HCT116 (cell line): Measurements from ENCODE around the gene SLC27A2. TPM values are rescaled to one million over a fixed set of nuclear protein-coding genes. Genes with fewer than 3 reads are reported as not detected.

Experiments
- ATAC-seq: fragments of 200-7000 bp; cut with Tn5 transposase; 2 replicates; pipeline ENCODE4 v1.9.1; 2020; ENCODE audit warnings: mild to moderate bottlenecking, moderate library complexity
- BruUV-seq: library from RNA; stranded (reverse); fragments of 400-500 nt; replicated peaks from 2 replicates; lab custom pipeline; 2021; lab: Mats Ljungman, UMichigan
- CTCF ChIA-PET: fragments of 300-600 bp; sonication (Branson Sonifier 250); formaldehyde crosslinking; loops from one replicate; lab custom pipeline; 2021; ENCODE audit warnings: antibody characterized with exemption; lab: Charles Lee
- POLR2A ChIA-PET: fragments of 300-600, 350-600 bp; sonication (Branson Sonifier 250); formaldehyde crosslinking; loops from one replicate; lab custom pipeline; 2021; ENCODE audit warnings: antibody characterized with exemption; lab: Charles Lee
- RAD21 ChIA-PET, 2 experiments: fragments of 300-600 bp; sonication (Branson Sonifier 250); formaldehyde crosslinking; loops; one replicate each; lab custom pipeline; 2023; ENCODE audit warnings: low total read pairs in 2 of 2; ENCODE audit not compliant: uncharacterized antibody in 2 of 2, unreplicated experiment in 2 of 2, low non-redundant PET in 1 of 2; lab: Charles Lee
- DNase-seq: peaks from one replicate; pipeline ENCODE4 v3.0.0-alpha.2; 2010; ENCODE audit warnings: low read depth, low spot score
- H2AFZ ChIP-seq: fragments of 200-600 bp; shearing (Covaris generic), sonication (generic); 2 replicates; pipeline ENCODE4 v1.6.1; 2017; ENCODE audit warnings: low read depth, mixed run types, mixed read lengths, antibody characterized with exemption, low read length; ENCODE audit not compliant: poor library complexity, severe bottlenecking
- H3K27ac ChIP-seq: 2 replicates; pipeline ENCODE4 v1.5.1; 2012; ENCODE audit warnings: low read depth, low read length
- H3K27me3 ChIP-seq: fragments of 200-600 bp; sonication (generic); 2 replicates; pipeline ENCODE4 v1.6.1; 2016; ENCODE audit warnings: mixed run types, low read length, mixed read lengths; ENCODE audit not compliant: insufficient read depth
- H3K36me3 ChIP-seq, 2 experiments: fragments of 200-500 bp in 1 of 2; fragments of 200-600 bp in 1 of 2; sonication (Bioruptor generic) in 1 of 2; sonication (generic) in 1 of 2; 2 replicates each; pipeline versions ENCODE4 v1.5.1 to v1.6.1; 2014 to 2016; ENCODE audit warnings: low read length in 2 of 2, inconsistent platforms in 1 of 2, mixed read lengths in 1 of 2, mixed run types in 1 of 2; ENCODE audit not compliant: insufficient read depth in 2 of 2, control insufficient read depth in 1 of 2
- H3K4me1 ChIP-seq, 2 experiments: fragments of 200-600 bp in 1 of 2; sonication (generic) in 1 of 2; 2 replicates each; pipeline versions ENCODE4 v1.5.1 to v1.6.1; 2012 to 2017; ENCODE audit warnings: low read length in 2 of 2, inconsistent platforms in 1 of 2, mild to moderate bottlenecking in 1 of 2, mixed read lengths in 1 of 2, mixed run types in 1 of 2, moderate library complexity in 1 of 2; ENCODE audit not compliant: insufficient read depth in 2 of 2, control insufficient read depth in 1 of 2
- H3K4me2 ChIP-seq: fragments of 200-600 bp; sonication (generic); 2 replicates; pipeline ENCODE4 v1.6.1; 2017; ENCODE audit warnings: mixed run types, low read length, mixed read lengths
- H3K4me3 ChIP-seq, 2 experiments: fragments of 200-600 bp in 1 of 2; sonication (generic) in 1 of 2; replicated peaks in 1 of 2; 2 replicates each; pipeline ENCODE4 v1.5.1; 2011 to 2016; ENCODE audit warnings: low read length in 2 of 2, control low read depth in 1 of 2, low read depth in 1 of 2, mild to moderate bottlenecking in 1 of 2, mixed read lengths in 1 of 2, mixed run types in 1 of 2
- H3K79me2 ChIP-seq: fragments of 200-600 bp; sonication (generic); 2 replicates; pipeline ENCODE4 v1.6.1; 2017; ENCODE audit warnings: mild to moderate bottlenecking, mixed run types, low read length, moderate library complexity, mixed read lengths; ENCODE audit not compliant: insufficient read depth
- H3K9ac ChIP-seq: fragments of 200-600 bp; sonication (generic); 2 replicates; pipeline ENCODE4 v1.6.1; 2016; ENCODE audit warnings: low read length, mixed read lengths
- H3K9me2 ChIP-seq: fragments of 200-600 bp; sonication (generic), shearing (Covaris generic); 2 replicates; pipeline ENCODE4 v1.6.1; 2017; ENCODE audit warnings: mixed run types, mild to moderate bottlenecking, moderate library complexity; ENCODE audit not compliant: insufficient read depth
- H3K9me3 ChIP-seq, 2 experiments: fragments of 200-500 bp in 1 of 2; fragments of 200-600 bp in 1 of 2; sonication (Bioruptor generic) in 1 of 2; sonication (generic) in 1 of 2; 2 replicates each; pipeline ENCODE4 v1.6.1; 2014 to 2017; ENCODE audit warnings: low read length in 2 of 2, mixed read lengths in 2 of 2, inconsistent platforms in 1 of 2, low read depth in 1 of 2, mild to moderate bottlenecking in 1 of 2, mixed run types in 1 of 2, moderate library complexity in 1 of 2; ENCODE audit not compliant: control insufficient read depth in 1 of 2, insufficient read depth in 1 of 2
- H4K20me1 ChIP-seq: fragments of 200-600 bp; sonication (generic), shearing (Covaris generic); 2 replicates; pipeline ENCODE4 v1.6.1; 2017; ENCODE audit warnings: mixed run types, mild to moderate bottlenecking, moderate library complexity; ENCODE audit not compliant: insufficient read depth
- ATF3 ChIP-seq: IDR thresholded peaks from 2 replicates; pipeline ENCODE4 v1.6.1; 2012
- FOSL1 ChIP-seq: IDR thresholded peaks from 2 replicates; pipeline ENCODE4 v1.6.1; 2012; ENCODE audit warnings: low read depth
- MAX ChIP-seq: IDR thresholded peaks from 2 replicates; pipeline ENCODE4 v1.6.1; 2012
- REST ChIP-seq: IDR thresholded peaks from 2 replicates; pipeline ENCODE4 v1.6.1; 2012; ENCODE audit warnings: low read depth
- SIN3A ChIP-seq: IDR thresholded peaks from 2 replicates; pipeline ENCODE4 v1.6.1; 2012; ENCODE audit warnings: low read depth
- SRF ChIP-seq: IDR thresholded peaks from 2 replicates; pipeline ENCODE4 v1.6.1; 2012; ENCODE audit warnings: low read depth
- intact Hi-C: fragments of 100-400 bp; cut with micrococcal nuclease; formaldehyde crosslinking; loops from 2 replicates; pipeline ENCODE4 v1.10.0; 2022
- total RNA-seq: library from RNA; stranded (reverse); gene quantifications from one replicate; pipeline ENCODE4 v1.2.1, GENCODE V29; 2021; ENCODE audit not compliant: unreplicated experiment
- TF ChIP-seq, protein P1 (sequence below): IDR thresholded peaks from 2 replicates; pipeline ENCODE4 v1.6.1; 2011; ENCODE audit warnings: mild to moderate bottlenecking, low read length, moderate library complexity; ENCODE audit not compliant: insufficient replicate concordance; ENCODE audit errors: extremely low read depth

The SLC27A2 gene
- total RNA-seq, 1 experiment from 2014 or later: 14.0 TPM

DNA sequence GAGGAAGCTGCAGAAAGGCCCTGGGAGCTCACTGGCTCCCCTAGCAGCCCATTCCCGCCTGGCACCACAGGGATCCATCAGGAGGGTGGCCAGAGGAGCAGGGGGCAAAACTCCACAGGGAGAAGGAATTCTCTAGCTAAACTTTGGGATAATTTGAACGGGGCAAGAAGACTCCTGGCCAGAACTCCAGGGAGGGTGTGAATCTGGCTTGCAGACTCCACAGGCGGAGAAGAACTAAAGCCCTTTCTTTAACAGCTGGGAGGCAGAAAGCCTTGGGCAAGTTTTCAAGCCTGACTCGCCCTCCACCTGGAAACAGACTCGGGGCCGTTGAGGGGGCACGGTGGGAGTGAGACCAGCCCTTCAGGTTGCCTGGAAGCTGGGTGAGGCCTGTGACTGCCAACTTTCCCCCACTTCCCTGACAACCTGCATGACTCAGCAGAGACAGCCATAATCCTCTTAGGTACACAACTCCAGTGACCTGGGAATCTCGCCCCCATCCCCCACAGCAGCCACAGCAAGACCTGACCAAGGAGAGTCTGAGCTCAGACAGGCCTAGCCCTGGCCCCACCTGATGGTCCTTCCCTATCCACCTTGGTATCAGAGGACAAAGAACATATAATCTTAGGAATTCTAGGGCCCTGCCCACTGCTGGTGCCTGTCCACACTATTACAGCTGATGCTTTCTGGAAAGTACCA lies 28.6 kb downstream of the SLC27A2 start:
- Histone ChIP-seq H4K20me1 (no peaks in the 10 kb centered on the region), H3K36me3 (peaks cover 0 to 9% of the 10 kb centered on the region in 2 experiments; a peak in 2 of 4 replicates), H3K9me3 (no peaks in the 10 kb centered on the region), H3K27ac (peak overlapping the region; percentile 32; the same call in 1 of the 2 replicates), H2AFZ (no peak overlapping the region), H3K79me2 (no peaks in the 10 kb centered on the region), H3K9ac (no peak overlapping the region), H3K4me2 (peak overlapping the region; percentile 48), H3K9me2 (no peaks in the 10 kb centered on the region), H3K4me3 (no peak overlapping the region), H3K27me3 (no peaks in the 10 kb centered on the region), H3K4me1 (peaks cover 10 to 17% of the 10 kb centered on the region in 2 experiments)
- intact Hi-C loops: no loop called here
- ChIA-PET CTCF (no interaction called here), POLR2A (no interaction called here), RAD21 (no interaction called here)
- ATAC-seq (peak; percentile 53), DNase-seq (no peak)
- no TSS peak for BruUV-seq
- TF ChIP-seq FOSL1 (0 out of 2 replicates have a peak, but pooled peaks have one; percentile 24), ATF3 (no peak)

DNA sequence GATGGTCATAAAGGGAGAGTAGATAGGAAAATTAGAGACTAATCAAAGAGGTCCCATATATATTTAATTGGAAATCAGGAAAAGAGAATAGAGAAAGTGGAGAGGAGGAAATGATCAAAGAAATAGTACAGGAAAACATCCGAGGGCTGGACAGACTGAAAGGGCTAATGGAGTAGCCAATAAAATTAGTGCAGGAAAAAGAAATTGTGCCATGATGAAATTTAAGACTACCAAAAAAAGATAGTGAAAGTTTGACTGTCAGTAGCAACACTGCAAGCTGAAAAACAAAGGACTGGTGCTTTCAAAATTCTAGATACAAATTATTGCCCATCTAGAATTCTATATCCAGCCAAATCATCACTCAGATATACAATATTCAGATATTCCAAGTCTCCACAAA lies 36.3 kb downstream of the SLC27A2 start:
- no TSS peak for BruUV-seq
- Histone ChIP-seq H3K4me2 (no peak overlapping the region), H4K20me1 (no peaks in the 10 kb centered on the region), H3K36me3 (no peaks in the 10 kb centered on the region)
- TF ChIP-seq SRF (no peak), SIN3A (no peak), REST (no peak), MAX (no peak)
- TF ChIP-seq, protein P1, sequence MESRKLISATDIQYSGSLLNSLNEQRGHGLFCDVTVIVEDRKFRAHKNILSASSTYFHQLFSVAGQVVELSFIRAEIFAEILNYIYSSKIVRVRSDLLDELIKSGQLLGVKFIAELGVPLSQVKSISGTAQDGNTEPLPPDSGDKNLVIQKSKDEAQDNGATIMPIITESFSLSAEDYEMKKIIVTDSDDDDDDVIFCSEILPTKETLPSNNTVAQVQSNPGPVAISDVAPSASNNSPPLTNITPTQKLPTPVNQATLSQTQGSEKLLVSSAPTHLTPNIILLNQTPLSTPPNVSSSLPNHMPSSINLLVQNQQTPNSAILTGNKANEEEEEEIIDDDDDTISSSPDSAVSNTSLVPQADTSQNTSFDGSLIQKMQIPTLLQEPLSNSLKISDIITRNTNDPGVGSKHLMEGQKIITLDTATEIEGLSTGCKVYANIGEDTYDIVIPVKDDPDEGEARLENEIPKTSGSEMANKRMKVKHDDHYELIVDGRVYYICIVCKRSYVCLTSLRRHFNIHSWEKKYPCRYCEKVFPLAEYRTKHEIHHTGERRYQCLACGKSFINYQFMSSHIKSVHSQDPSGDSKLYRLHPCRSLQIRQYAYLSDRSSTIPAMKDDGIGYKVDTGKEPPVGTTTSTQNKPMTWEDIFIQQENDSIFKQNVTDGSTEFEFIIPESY: no peak
- TF ChIP-seq, all 23 proteins: peak for 0
- Histone ChIP-seq H3K9me2 (no peaks in the 10 kb centered on the region), H3K9ac (no peak overlapping the region), H2AFZ (no peak overlapping the region), H3K4me1 (no peaks in the 10 kb centered on the region; a peak in 1 of 4 replicates), H3K4me3 (no peak overlapping the region), H3K9me3 (no peaks in the 10 kb centered on the region), H3K79me2 (no peaks in the 10 kb centered on the region), H3K27me3 (no peaks in the 10 kb centered on the region), H3K27ac (no peak overlapping the region)
- ChIA-PET CTCF (no interaction called here), POLR2A (interaction anchor here (0.7 kb wide), 1 partner anchor 135 kb away, joined by 5 read pairs; no protein-coding TSS in a partner anchor), RAD21 (no interaction called here)
- no peak for DNase-seq
- no peak for ATAC-seq
- intact Hi-C loops: no loop called here
